GM21515 (cell line): ENCODE data around the gene RAB11FIP4.

Experiments
- ATAC-seq: cut with Tn5 transposase; IDR thresholded peaks from one replicate; pipeline ENCODE4 v1.9.1; 2021; ENCODE audit not compliant: unreplicated experiment

RAB11FIP4 gene

DNA sequence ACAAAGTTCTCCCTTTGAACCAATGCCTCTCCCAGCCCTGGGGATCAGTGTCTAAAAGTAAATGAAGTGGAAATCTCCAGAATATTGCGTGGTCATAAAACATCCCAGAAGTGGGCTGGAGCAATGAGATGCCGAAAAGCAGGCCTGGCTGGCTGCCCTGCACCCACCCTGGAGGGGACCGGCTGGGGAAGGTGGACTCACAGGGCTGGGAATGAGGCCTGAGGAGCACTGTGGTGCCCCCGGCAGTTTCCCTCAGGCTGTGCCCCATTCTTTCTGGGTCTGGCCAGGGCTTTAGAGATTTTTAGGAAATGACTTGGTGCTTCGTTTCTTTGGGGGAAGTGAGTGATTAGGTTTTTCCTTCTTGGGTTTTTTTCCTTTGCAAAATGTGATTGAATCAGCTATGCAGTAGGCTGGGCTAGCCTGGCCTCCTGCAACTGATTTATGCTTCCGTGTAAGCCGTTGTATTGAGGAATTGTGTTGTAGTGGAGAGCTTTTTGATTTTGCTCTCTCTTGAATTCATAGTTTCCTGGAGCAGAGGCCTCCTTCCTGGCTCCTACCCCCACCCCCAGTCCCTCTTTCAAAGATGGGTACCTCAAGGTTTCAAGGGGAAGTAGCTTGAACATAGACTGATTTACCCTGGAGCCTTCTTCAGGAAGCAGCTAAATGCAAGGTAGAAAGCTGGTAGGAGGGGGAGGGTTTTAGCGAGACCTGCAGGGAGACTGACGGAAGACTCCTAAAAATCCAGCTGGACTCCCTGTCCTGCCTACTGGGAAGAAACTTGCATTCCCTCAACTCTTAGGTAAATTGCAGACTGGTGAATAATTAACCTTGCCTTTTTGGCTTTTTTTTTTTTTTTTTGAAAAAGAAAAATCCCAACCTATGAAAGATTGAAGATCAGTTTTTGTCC is 170.2 kb downstream of the RAB11FIP4 start:
- ATAC-seq: no peak

DNA sequence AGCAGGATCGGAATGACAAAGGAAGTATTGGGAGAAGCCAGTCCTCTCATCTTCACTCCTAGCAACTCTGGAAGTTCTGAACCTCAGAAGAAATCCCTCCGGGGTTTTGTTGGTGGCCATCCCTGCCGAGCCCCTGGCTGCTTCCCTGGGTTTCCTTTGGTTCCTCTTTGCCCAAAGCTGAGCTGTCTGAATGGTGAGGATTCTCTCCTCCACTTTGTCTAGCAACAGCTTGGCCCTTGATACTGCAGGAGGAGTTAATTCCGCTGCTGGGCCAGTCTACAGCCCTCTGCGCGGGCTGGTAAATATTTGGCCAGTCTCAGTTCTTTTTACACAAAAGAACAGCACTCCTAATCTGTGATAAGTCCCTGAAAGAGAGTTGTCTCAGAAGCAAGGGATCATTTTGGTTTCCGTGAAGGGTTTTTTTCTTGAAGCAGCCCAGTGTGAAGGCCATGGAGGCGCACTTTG is 170.9 kb downstream of the RAB11FIP4 start:
- ATAC-seq: no peak

DNA sequence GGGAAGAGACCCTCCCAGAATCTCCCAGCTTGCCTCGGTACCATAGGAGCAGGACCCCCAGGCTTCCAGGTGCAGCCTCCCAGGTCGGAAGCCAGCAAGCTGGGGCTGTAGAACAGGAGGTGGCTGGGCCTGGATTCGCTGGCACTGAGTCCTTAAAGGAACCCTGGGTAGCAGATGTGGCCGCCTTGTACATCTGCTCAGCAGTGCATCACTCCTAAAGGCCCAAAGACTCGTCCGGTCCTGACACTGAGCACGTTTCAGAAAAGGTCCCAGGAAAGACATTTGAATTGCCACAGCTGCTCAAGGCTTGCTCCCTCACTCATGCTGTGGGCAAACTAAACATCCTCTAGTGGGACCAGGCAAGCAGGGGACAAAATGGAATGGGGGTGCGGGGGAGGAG is 172.8 kb downstream of the RAB11FIP4 start:
- no peak for ATAC-seq

DNA sequence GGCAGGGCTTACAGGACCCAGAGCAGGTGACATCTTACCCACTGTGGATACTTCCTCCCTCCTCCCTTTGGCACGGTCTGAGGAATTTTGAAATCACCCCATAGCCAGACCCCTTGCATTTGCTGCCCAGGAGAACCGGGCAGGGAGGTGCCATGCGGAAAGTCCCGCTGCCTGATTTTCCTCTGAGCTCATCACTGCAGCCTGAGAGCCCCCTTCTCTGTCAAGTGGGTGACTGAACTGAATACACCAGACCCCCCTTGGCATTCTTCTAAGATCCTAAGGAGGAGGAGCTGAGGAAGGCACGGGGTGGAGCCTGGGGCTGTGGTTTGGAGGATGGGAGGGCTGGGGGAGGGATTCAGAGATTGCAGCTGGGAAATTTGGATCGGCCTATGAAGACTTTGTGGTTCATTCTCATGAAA is 173.4 kb downstream of the RAB11FIP4 start:
- no peak for ATAC-seq

DNA sequence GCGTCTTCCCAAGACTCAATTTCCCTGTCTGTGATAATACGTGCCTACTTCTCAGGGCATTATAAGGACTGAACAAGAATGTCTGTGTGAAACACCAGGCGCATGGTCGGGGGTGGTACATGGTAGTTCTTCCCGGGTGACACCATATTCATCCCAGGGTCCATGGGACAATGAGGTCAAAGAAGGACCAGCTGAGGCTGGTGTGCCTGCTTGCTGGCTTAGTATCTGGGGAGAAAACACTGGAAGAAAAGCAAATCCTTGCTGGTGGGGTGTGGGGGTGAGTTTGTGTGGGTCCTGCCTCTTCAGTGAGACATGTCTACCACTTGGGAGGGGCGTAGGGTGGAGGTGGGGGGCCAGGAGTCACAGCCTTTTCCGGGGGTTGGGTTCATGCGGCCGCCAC is 174.2 kb downstream of the RAB11FIP4 start:
- no peak for ATAC-seq

DNA sequence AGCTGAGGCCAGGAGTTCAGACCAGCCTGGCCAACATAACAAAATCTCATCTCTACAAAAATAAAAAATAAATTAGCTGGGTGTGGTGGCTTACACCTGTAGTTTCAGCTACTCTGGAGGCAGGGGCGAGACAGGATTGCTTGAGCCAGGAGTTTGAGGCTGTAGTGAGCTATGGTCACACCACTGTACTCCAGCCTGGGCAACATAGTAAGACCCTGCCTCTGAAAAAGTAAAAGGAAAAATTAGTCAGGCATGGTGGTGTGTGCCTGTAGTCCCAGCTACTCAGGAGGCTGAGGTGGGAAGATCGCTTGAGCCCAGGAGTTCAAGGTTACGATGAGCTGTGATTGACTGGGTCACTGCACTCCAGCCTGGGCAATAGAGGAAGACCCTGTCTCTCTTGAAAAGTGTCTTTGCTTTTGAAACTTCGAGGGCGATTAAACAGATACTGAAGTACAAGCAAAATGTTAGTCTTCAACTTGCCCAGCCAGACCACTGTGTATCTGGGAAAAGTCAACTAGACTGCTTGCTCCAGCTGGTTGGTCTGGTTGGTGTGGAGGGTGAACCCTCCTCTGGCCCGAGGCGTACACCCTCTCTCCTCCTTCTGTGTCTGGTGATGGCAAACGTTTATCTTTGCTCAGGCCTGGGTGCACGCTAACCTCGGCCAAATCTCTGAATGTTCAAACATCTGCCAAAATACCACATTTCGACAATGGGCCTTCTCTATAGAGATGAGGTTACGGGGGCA is 174.9 kb downstream of the RAB11FIP4 start:
- ATAC-seq: no peak

DNA sequence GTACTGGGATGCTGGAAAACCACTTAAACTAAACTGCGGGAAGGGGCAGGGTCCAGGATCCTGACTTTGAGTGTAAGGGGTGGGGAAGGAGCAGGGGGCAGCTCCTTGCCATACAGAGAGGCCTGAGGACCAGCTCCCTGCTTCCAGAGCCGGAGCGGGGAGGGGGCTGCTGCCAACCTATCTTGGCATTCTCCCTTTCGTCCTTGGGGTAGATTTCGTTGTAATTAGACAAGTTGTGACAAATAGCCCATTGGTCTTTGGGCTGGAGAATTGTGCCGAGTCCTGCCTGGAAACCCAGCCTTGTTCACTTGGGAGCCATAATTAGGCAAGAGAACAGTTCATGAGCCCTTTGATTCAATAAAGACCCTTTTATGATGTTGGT is 175.5 kb downstream of the RAB11FIP4 start:
- ATAC-seq: no peak

DNA sequence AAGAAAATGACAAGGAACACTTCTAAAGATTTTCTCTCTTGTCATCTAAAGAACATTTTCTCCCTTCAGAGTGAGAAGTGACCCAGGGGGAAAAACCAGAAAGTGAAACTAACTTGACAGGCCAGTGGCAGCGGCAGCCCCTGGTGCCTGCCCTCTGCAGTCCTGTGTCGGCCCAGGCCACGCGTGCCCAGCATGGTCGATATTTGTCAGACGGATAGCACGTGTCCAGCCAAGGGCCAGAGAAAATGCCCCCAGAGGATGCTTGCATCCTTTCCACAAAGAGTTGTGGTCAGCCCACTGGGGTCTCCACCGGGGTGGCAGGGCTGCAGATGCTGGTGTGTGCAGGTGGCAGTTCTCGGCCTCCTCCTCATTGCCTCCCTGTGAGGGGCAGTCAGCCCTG is 176.6 kb downstream of the RAB11FIP4 start:
- no peak for ATAC-seq

DNA sequence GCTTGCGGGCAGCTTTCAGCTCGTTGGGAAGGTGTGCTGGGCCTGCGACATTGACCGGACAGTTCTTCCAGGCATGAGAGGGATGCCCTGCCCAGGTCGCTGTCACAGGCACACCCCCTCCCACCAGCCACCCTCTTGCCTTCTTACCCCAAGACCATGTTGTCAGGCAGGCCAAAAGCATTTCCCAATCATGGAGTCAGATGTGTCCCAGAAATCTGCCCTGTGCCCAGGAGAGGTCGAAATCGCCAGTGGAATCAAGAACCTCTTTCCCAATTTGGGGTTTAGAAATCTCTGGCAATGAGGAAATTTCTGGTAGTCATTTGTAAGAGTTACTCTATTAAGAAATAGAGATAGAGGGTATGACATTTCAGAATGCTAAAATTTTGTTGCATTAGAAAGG is 177.1 kb downstream of the RAB11FIP4 start:
- no peak for ATAC-seq

DNA sequence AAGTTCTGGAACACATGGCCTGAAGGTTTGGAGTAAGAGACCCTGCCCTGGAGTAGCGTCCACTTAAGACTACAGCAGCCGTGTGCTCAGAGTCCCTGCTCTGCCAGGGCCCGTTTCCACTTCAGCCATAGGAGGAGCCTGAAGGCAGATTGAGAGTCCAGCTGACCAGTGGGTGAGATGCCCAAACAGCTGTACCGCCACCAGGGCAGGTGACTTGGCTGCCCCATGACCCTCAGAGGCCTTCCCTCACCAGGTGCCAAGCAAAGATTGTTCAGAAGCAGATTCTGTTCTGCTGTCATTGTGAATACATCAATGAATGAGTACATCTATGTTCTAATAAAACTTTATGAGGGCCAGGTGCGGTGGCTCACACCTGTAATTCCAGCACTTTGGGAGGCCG is 178.8 kb downstream of the RAB11FIP4 start:
- ATAC-seq: no peak

DNA sequence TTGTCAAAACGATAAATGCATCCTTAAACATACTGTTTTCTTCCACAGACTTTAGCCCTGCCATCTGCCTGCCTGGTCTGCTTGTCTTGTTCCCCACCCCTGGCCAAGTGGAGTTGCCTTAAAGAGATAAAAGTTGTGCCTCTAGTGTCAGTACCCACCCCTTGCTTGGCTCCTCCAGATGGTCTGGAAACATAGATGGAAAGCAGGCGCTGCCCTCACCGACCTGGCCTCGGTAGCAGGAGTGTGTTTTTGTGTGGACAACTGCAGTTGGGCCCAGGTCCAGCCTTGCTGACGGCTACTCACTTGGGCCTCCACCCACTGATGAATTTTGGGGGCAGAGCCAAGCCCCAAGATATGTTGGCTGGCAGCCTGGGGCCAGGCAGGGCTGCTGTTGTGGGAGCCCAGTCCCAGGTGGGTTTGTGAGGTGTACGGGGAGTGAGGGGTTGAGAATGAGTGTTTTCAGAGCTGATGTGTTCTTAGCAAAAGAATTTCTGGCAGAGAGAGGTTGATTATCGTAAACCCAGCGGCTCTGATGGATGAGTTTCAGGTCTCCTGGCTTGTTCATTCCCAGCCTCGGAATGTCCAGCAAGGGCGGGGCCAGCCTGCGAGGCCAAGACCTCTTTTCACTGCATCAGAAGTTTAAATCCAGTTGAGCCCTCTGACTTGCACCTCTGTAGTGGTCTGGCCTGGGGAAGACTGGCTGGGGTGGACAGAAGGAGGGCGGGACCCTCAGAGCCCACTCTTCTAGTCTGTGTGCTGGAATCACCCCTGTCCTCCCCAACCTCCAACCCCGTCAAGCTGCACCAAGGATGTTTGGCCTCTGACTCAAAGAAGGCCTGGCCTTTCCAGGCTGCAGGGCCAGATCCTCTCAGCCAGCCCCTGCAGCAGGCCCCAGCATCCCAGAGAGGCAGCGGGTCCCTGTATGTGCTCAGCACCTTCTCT is 179.7 kb downstream of the RAB11FIP4 start:
- ATAC-seq: no peak

DNA sequence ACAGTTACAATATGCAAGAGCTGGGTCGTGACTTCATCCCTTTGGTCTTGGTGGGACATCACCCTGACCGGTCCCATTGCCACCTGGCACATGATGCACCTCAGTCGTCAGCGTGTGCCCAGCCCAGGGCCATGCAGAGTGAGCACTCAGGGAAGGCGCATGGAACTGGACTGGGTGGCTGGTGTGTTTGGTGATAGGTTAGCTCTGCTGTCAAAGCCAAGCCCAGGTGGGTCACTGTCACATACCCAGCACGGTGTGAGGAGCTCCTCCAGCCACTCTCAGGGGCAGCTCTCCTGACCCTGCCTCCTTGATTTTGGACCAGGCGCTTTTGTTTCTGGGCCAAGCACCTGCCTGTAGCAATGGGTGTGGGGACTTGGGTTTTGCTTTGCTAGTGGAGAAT is 180.9 kb downstream of the RAB11FIP4 start:
- no peak for ATAC-seq

DNA sequence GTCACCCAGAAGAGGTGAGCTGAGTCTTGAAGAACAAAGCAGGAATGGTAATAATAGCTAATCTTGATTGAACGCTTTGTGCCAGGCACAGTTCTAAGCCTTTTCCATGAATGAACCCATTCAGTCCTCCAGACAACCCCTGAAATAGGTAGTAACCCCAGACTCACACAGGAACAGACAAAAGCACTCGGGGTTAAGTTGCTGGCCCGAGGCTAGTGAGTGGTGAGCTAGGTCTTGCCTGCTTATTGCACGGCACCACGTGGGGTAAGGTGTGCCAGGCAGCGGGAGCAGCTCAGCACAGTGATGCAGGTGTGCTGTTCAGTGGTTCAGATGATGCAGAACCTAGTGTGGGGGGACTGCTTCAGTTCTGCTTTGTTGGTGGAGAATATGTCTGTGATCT is 181.6 kb downstream of the RAB11FIP4 start:
- ATAC-seq: no peak

DNA sequence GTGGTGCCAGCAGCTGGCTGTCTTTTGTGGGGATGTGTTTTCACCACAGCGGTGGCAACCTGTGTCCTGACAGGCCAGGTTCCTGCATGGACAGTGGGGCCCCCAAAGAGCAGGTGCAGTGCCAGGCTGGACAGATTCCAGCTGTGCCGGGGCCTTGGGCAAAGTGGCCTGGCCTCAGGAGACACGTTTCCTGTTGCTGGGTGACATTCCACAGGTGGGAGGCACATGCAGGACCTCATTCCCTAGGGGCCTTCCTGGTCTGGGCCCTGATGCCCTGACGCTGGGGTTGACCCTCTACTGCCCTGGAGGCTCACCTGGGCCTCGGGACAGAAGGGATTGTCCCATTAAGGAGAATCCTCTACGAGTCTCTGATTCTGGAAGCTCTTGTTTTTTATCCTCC is 182.4 kb downstream of the RAB11FIP4 start:
- ATAC-seq: no peak

DNA sequence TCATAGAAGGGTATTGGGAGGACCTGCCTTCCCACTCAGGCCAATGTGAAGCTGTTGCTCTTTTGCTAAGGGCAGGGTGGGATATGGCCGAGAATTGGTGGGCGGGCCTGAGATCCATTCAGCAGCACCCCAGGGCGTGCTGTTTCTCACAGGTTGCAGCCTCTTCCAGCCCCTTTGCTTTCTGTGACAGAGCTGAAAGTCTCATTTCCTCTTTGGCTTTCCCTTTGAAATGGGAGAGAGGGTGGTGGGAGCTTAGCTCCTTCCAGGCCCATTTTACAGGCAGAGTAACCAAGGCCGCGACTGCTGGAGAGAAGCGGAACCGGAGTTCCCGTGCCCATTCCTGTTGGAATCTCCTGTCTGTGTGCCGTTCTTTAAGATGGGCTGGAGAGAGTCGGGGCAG is 183.0 kb downstream of the RAB11FIP4 start:
- no peak for ATAC-seq

DNA sequence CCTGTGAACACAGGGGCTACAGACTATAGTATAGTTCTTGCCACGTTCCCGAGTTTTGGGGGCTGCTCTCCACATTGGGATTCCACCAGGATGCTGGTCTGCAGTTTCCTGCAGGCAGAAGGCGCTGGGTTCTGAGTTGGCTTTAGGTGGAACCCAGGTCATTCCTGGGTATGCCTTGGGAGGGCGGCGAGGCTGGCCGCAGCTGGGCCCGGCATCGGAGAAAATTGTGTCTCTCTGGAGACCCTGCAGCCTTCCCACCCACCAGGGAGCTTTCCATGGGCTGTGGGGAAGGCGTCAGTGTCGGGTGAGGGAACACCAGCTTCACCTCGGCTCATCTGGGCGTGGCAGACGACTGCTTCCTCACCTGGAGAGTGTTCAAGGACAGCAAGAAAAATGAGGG is 183.6 kb downstream of the RAB11FIP4 start:
- no peak for ATAC-seq

DNA sequence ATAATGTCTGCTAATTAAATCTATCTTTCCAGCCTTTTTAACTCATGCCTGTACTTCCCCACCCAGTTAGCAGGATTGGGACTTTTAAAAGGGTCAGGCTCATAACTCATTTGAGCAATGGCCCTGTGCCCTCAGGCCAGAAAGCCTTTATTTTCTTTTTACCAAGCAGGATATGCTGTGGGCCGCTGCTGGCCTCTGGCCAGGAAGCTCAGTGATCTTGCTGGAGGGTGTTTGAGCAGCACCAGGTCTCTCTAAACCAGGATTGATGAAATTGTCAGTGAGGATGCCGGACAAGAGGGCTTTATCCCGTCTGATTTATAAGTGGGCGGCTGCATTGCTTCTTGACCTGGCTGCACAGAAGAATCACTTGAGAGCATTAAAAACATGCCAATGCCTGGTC is 187.8 kb downstream of the RAB11FIP4 start:
- no peak for ATAC-seq

DNA sequence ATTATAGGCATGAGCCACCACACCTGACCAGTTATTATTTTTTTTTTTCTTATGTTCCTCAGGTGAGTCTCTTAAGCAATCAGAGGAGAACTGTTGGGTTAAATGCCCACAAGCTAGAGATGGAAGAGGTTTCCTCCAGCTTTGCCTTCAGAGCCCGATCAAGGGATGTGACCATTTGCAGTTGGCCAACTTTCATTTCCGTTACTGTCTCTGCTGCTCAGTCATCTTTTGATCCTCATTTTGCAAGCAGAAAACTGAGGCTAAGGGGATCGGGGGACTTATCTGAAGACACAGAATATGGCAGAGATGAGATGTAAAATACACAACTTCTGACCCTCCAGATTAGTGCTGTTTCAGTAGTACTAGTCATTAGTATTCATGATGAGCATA is 188.8 kb downstream of the RAB11FIP4 start:
- no peak for ATAC-seq

DNA sequence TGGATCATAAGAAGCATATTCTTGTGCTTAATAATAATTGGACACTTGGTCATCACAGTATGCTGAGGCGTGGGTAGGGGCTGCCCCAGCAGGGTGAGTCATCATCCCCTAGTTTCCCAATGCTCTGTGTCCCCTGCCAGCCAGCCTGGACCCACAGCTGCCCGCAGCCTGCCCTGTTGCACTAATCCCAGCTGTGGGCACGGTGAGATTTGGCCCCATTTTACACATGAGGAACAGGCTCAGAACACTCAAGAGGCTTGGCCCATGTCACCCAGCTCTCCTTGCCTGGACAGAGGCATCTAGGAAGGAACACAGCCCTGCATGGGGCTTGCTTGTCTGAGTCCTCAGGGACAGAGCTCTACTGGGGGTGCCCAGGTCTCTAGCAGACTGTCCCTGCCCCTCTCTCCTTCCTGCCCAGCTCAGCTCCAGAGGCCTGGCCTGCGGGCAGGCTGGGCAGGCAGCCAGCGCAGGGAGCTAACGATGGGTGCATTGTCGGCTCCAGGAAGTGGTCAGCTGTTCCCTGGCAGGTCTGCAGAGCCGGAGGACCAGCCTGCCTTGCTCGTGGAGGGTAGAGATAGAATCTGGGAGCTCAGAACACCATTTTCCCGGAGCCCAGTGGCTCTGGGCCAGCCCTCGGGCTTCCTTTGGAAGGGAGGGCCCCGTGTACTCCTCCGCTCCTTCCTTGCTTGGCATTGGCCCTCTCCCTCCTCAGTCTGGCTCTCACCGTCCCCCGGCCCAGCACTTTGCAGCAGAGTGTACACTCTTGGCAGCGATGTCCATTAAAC is 189.4 kb downstream of the RAB11FIP4 start:
- no peak for ATAC-seq

DNA sequence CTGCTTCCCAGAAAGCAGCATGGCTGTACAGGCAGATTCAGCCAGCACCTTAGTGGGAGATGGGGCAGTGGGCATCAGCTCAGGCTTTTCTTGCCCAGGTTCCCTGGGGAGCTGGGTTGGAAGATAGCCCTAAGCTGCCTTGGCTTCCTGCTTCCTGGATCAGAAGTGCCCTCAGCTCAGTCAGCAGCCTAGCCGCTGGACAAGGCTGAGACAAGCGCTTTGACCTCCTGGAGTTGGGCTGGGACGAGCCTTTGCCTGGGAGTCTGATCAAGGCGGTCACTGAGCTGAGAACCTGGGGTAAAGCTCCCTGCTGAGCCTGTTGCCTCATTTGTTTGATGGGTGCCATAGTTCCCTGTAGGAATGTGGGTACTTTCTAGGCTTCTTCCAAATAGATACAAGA is 190.0 kb downstream of the RAB11FIP4 start:
- ATAC-seq: no peak
